WTC11 (cell line): Measurements from ENCODE around the gene KRT80. TPM values are rescaled to one million over a fixed set of nuclear protein-coding genes. Genes with fewer than 3 reads are reported as not detected.

Experiments used
- ATAC-seq: fragments of 200-7000 bp; cut with Tn5 transposase; 2 replicates; pipeline ENCODE4 v1.10.0; 2021; ENCODE audit warnings: mild to moderate bottlenecking, moderate library complexity
- CTCF ChIA-PET: fragments of 300-600 bp; sonication (Branson Sonifier 250); formaldehyde crosslinking; loops from one replicate; lab custom pipeline; 2021; ENCODE audit warnings: antibody characterized with exemption; lab: Charles Lee
- POLR2A ChIA-PET: fragments of 350-600 bp; sonication (Branson Sonifier 250); formaldehyde crosslinking; loops from one replicate; lab custom pipeline; 2021; ENCODE audit warnings: antibody characterized with exemption; lab: Charles Lee
- DNase-seq: peaks from one replicate; pipeline ENCODE4 v3.0.0; 2021; ENCODE audit warnings: low spot score
- H3K27ac Mint-ChIP-seq: 2 replicates; pipeline ENCODE4 v1.8.0; 2021; ENCODE audit warnings: mixed read lengths
- H3K27me3 Mint-ChIP-seq: 2 replicates; pipeline ENCODE4 v1.8.0; 2021; ENCODE audit warnings: low read depth, mild to moderate bottlenecking, moderate library complexity, mixed read lengths
- H3K36me3 Mint-ChIP-seq: 2 replicates; pipeline ENCODE4 v1.8.0; 2021; ENCODE audit warnings: mixed read lengths
- H3K4me1 Mint-ChIP-seq: 2 replicates; pipeline ENCODE4 v1.8.0; 2022; ENCODE audit warnings: mixed read lengths
- H3K4me3 Mint-ChIP-seq: 2 replicates; pipeline ENCODE4 v1.8.0; 2021; ENCODE audit warnings: mild to moderate bottlenecking, moderate library complexity, mixed read lengths
- H3K9me3 Mint-ChIP-seq: 2 replicates; pipeline ENCODE4 v1.8.0; 2021; ENCODE audit warnings: mixed read lengths
- CBFB ChIP-seq: sonication (generic); formaldehyde crosslinking; IDR thresholded peaks from 2 replicates; pipeline ENCODE4 v1.8.1; 2022; ENCODE audit warnings: mild to moderate bottlenecking, low read depth, missing genetic modification reagents
- HMGA2 ChIP-seq: fragments of 250-450 bp; sonication (Bioruptor Pico); IDR thresholded peaks from 2 replicates; pipeline ENCODE4 v1.4.0; 2021; ENCODE audit warnings: mild to moderate bottlenecking, moderate library complexity
- IRF2 ChIP-seq: sonication (generic); formaldehyde crosslinking; IDR thresholded peaks from 2 replicates; pipeline ENCODE4 v1.8.0; 2022; ENCODE audit warnings: low read depth, missing genetic modification reagents, borderline replicate concordance
- JUN ChIP-seq: sonication (generic); formaldehyde crosslinking; IDR thresholded peaks from 2 replicates; pipeline ENCODE4 v1.8.0; 2023; ENCODE audit warnings: mild to moderate bottlenecking, missing genetic modification reagents
- NFATC4 ChIP-seq: fragments of 250-450 bp; sonication (Bioruptor Pico); IDR thresholded peaks from 2 replicates; pipeline ENCODE4 v1.9.0; 2021; ENCODE audit warnings: mild to moderate bottlenecking
- NFYB ChIP-seq: sonication (generic); formaldehyde crosslinking; conservative IDR thresholded peaks from 2 replicates; pipeline ENCODE4 v1.8.0; 2022; ENCODE audit warnings: low read depth, missing genetic modification reagents
- NR2C2 ChIP-seq: sonication (generic); formaldehyde crosslinking; IDR thresholded peaks from 2 replicates; pipeline ENCODE4 v1.8.0; 2022; ENCODE audit warnings: mild to moderate bottlenecking, missing genetic modification reagents
- PRRX2 ChIP-seq: fragments of 250-450 bp; sonication (Bioruptor Pico); IDR thresholded peaks from 2 replicates; pipeline ENCODE4 v1.8.0; 2021; ENCODE audit warnings: mild to moderate bottlenecking
- SMAD4 ChIP-seq: sonication (generic); formaldehyde crosslinking; IDR thresholded peaks from 2 replicates; pipeline ENCODE4 v1.8.0; 2022; ENCODE audit warnings: mild to moderate bottlenecking, missing genetic modification reagents
- TEAD4 ChIP-seq: sonication (generic); formaldehyde crosslinking; IDR thresholded peaks from 2 replicates; pipeline ENCODE4 v1.8.0; 2022; ENCODE audit warnings: mild to moderate bottlenecking, missing genetic modification reagents
- ZNF121 ChIP-seq: sonication (generic); formaldehyde crosslinking; IDR thresholded peaks from 2 replicates; pipeline ENCODE4 v1.8.0; 2023; ENCODE audit warnings: missing genetic modification reagents
- ZNF317 ChIP-seq: sonication (generic); formaldehyde crosslinking; IDR thresholded peaks from 2 replicates; pipeline ENCODE4 v1.8.1; 2023; ENCODE audit warnings: low read depth, mild to moderate bottlenecking, moderate library complexity, missing genetic modification reagents, borderline replicate concordance
- ZNF396 ChIP-seq: fragments of 250-450 bp; sonication (Bioruptor Pico); IDR thresholded peaks from 2 replicates; pipeline ENCODE4 v1.8.0; 2021; ENCODE audit warnings: mild to moderate bottlenecking, moderate library complexity, borderline replicate concordance
- total RNA-seq: library from RNA; stranded (reverse); gene quantifications from 3 replicates; pipeline ENCODE4 v1.2.3, GENCODE V29; 2021
- TF ChIP-seq, protein P1 (sequence below): fragments of 250-450 bp; sonication (Bioruptor Pico); IDR thresholded peaks from 2 replicates; pipeline ENCODE4 v1.9.0; 2021; ENCODE audit warnings: mild to moderate bottlenecking
- TF ChIP-seq, protein P2 (sequence below): sonication (generic); formaldehyde crosslinking; IDR thresholded peaks from 2 replicates; pipeline ENCODE4 v1.8.1; 2022; ENCODE audit warnings: mild to moderate bottlenecking, missing genetic modification reagents, moderate library complexity, borderline replicate concordance
- TF ChIP-seq, protein P3 (sequence below): sonication (generic); formaldehyde crosslinking; IDR thresholded peaks from 2 replicates; pipeline ENCODE4 v1.8.0; 2022; ENCODE audit warnings: mild to moderate bottlenecking, missing genetic modification reagents
- TF ChIP-seq, protein P4 (sequence below): sonication (generic); formaldehyde crosslinking; IDR thresholded peaks from 2 replicates; pipeline ENCODE4 v1.8.1; 2022; ENCODE audit warnings: missing genetic modification reagents, borderline replicate concordance
- TF ChIP-seq, protein P5 (sequence below): sonication (generic); formaldehyde crosslinking; IDR thresholded peaks from 2 replicates; pipeline ENCODE4 v1.8.1; 2022; ENCODE audit warnings: low read depth, mild to moderate bottlenecking, moderate library complexity, missing genetic modification reagents, borderline replicate concordance
- TF ChIP-seq, protein P6 (sequence below): fragments of 250-450 bp; sonication (Bioruptor Pico); IDR thresholded peaks from 2 replicates; pipeline ENCODE4 v1.9.0; 2021; ENCODE audit warnings: mild to moderate bottlenecking, borderline replicate concordance

KRT80 gene
- total RNA-seq, 1 experiment from 2014 or later: 0.11 TPM

DNA sequence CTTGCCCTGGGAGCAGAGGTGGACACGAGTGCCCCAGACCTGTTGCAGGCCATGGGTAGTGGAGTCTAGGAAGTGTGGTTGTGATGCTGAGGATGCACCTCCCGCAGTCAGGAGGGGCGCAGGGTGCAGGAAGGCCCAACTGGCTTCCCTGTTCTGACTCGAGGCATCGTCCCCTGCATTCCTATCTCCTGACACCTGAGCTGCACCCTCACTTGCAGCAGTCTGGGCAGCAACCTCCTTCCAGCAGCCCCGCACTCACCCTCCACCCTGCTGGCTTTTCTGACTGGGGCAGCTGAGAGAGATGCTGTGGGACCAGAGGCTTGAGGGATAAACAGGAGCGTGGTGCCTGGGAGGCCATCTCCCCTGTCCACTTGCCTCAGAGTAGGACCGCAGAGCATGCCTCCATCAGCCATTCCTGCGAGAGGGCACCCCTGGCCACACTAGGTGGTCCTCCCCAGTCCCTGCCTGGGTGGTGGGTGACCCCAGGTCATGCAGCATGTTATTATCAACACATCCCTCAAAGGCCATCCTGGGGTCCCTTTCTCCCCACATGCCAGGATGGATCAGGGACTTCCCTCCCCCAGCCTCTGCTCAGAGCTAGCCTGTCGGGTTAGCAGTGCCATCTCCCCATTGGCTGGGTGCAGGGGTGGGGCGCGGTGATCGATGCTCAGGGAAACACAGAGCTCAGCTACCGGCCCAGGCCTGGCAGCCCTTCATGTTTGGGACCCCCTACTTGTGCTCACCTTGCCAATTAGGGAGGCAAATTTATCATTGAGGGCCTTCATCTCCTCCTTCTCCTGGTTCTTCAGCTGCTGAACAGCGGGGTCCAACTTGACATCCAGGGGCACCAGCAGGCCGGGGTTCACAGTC is 719 bp downstream of the KRT80 start:
- Mint-ChIP-seq H3K4me1 (peaks cover 13% of the 10 kb centered on the region), H3K9me3 (no peaks in the 10 kb centered on the region), H3K4me3 (no peak overlapping the region), H3K27ac (no peak overlapping the region), H3K36me3 (no peaks in the 10 kb centered on the region), H3K27me3 (no peaks in the 10 kb centered on the region)
- CTCF ChIA-PET: interaction anchor here (0.7 to 4.0 kb wide), 9 partner anchors 10 to 687 kb away, joined by 3 to 20 read pairs (median 4); no protein-coding TSS in a partner anchor
- TF ChIP-seq, protein P1, sequence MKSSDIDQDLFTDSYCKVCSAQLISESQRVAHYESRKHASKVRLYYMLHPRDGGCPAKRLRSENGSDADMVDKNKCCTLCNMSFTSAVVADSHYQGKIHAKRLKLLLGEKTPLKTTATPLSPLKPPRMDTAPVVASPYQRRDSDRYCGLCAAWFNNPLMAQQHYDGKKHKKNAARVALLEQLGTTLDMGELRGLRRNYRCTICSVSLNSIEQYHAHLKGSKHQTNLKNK (CRISPR knock-in tag): no peak
- TF ChIP-seq CBFB (CRISPR knock-in tag) (no peak), NFATC4 (no peak), IRF2 (no peak), JUN (no peak), NFYB (CRISPR knock-in tag) (no peak), NR2C2 (no peak), ZNF396 (no peak), ZNF317 (CRISPR knock-in tag) (no peak), TEAD4 (CRISPR knock-in tag) (no peak), HMGA2 (no peak), ZNF121 (CRISPR knock-in tag) (no peak), PRRX2 (CRISPR knock-in tag) (no peak)
- TF ChIP-seq, protein P2, sequence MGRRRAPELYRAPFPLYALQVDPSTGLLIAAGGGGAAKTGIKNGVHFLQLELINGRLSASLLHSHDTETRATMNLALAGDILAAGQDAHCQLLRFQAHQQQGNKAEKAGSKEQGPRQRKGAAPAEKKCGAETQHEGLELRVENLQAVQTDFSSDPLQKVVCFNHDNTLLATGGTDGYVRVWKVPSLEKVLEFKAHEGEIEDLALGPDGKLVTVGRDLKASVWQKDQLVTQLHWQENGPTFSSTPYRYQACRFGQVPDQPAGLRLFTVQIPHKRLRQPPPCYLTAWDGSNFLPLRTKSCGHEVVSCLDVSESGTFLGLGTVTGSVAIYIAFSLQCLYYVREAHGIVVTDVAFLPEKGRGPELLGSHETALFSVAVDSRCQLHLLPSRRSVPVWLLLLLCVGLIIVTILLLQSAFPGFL (CRISPR knock-in tag): no peak
- TF ChIP-seq, protein P3, sequence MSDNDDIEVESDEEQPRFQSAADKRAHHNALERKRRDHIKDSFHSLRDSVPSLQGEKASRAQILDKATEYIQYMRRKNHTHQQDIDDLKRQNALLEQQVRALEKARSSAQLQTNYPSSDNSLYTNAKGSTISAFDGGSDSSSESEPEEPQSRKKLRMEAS (CRISPR knock-in tag): no peak
- TF ChIP-seq, protein P4, sequence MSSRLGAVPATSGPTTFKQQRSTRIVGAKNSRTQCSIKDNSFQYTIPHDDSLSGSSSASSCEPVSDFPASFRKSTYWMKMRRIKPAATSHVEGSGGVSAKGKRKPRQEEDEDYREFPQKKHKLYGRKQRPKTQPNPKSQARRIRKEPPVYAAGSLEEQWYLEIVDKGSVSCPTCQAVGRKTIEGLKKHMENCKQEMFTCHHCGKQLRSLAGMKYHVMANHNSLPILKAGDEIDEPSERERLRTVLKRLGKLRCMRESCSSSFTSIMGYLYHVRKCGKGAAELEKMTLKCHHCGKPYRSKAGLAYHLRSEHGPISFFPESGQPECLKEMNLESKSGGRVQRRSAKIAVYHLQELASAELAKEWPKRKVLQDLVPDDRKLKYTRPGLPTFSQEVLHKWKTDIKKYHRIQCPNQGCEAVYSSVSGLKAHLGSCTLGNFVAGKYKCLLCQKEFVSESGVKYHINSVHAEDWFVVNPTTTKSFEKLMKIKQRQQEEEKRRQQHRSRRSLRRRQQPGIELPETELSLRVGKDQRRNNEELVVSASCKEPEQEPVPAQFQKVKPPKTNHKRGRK: no peak
- DNase-seq (no peak), ATAC-seq (no peak)
- POLR2A ChIA-PET: interaction anchor here (0.6 kb wide), 1 partner anchor 95 kb away, joined by 5 read pairs; no protein-coding TSS in a partner anchor

DNA sequence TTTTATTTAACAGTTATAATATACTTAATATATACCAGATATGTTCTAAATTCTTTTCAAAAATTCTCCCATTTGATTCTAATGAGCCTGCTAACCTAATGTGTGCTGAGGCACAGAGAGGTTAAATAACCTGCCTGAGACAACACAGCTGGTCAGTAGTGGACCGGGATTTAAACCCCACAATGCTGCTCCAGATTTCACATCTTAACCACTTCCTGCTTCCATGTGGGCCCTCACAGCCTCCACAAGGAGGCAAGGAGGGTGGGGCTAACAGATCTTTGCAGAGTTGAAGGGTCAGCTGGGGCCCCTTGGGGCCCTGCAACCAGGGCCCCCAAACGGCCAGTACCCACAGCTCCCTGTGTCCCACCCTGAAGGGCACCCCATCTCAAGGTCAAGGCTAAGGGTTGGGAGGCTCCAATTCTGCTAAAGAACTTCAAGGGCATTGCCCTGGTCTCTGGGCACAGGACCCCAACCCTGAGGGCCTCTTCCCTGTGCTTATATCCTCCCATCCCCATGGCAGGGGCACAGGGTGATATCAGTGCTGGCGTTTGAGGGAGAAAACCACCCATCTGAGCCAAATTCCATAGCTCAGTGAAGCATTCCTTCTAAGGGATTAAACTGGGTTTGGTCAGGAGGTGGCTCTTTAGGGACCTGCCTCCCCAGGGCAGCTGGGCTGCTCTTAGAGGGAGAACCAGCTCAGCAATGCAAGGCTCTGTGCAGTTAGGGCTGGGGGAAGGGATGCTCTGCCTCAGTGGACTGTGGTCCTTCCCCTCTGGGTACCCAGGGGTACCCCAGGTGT is 2.2 kb downstream of the KRT80 start:
- Mint-ChIP-seq H3K27ac (no peak overlapping the region), H3K4me3 (no peak overlapping the region), H3K4me1 (peaks cover 17% of the 10 kb centered on the region)
- no peak for DNase-seq
- TF ChIP-seq, protein P5, sequence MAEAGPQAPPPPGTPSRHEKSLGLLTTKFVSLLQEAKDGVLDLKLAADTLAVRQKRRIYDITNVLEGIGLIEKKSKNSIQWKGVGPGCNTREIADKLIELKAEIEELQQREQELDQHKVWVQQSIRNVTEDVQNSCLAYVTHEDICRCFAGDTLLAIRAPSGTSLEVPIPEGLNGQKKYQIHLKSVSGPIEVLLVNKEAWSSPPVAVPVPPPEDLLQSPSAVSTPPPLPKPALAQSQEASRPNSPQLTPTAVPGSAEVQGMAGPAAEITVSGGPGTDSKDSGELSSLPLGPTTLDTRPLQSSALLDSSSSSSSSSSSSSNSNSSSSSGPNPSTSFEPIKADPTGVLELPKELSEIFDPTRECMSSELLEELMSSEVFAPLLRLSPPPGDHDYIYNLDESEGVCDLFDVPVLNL (CRISPR knock-in tag): no peak
- TF ChIP-seq SMAD4 (CRISPR knock-in tag): no peak
- TF ChIP-seq, protein P6, sequence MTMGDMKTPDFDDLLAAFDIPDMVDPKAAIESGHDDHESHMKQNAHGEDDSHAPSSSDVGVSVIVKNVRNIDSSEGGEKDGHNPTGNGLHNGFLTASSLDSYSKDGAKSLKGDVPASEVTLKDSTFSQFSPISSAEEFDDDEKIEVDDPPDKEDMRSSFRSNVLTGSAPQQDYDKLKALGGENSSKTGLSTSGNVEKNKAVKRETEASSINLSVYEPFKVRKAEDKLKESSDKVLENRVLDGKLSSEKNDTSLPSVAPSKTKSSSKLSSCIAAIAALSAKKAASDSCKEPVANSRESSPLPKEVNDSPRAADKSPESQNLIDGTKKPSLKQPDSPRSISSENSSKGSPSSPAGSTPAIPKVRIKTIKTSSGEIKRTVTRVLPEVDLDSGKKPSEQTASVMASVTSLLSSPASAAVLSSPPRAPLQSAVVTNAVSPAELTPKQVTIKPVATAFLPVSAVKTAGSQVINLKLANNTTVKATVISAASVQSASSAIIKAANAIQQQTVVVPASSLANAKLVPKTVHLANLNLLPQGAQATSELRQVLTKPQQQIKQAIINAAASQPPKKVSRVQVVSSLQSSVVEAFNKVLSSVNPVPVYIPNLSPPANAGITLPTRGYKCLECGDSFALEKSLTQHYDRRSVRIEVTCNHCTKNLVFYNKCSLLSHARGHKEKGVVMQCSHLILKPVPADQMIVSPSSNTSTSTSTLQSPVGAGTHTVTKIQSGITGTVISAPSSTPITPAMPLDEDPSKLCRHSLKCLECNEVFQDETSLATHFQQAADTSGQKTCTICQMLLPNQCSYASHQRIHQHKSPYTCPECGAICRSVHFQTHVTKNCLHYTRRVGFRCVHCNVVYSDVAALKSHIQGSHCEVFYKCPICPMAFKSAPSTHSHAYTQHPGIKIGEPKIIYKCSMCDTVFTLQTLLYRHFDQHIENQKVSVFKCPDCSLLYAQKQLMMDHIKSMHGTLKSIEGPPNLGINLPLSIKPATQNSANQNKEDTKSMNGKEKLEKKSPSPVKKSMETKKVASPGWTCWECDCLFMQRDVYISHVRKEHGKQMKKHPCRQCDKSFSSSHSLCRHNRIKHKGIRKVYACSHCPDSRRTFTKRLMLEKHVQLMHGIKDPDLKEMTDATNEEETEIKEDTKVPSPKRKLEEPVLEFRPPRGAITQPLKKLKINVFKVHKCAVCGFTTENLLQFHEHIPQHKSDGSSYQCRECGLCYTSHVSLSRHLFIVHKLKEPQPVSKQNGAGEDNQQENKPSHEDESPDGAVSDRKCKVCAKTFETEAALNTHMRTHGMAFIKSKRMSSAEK (CRISPR knock-in tag): no peak
- TF ChIP-seq, all 79 proteins: peak for 0
- H3K27me3 Mint-ChIP-seq: no peaks in the 10 kb centered on the region
- no peak for ATAC-seq
- CTCF ChIA-PET: interaction anchor here (0.5 to 4.0 kb wide), 4 partner anchors 21 to 679 kb away, joined by 3 to 20 read pairs (median 4); no protein-coding TSS in a partner anchor
- no peaks in the 10 kb centered on the region for H3K9me3 Mint-ChIP-seq
- H3K36me3 Mint-ChIP-seq: no peaks in the 10 kb centered on the region
- POLR2A ChIA-PET: no interaction called here
